Tongue (tissue), 2 donors: Measurements from ENCODE around the gene SOX12. TPM values are rescaled to one million over a fixed set of nuclear protein-coding genes. Genes with fewer than 3 reads are reported as not detected.
"Not testable (repeated sequence)": the region's sequence is repeated elsewhere in the genome, so short reads cannot be mapped to it uniquely, and the experiment has no call there.

Source experiments
- DNase-seq: peaks from one replicate; pipeline ENCODE4 v3.0.0-alpha.2; 2015
- total RNA-seq: library from RNA; depleted of rRNA; stranded (reverse); fragments of >200 nt; gene quantifications from one replicate; pipeline ENCODE4 v1.2.3, GENCODE V29; 2014

SOX12 gene
- total RNA-seq, 1 donor from 2014 or later, result 7.1 TPM

GRCh38 chr20:328975-329695 is 3.8 kb downstream of the SOX12 start:
- no peak for DNase-seq

- DNase-seq, result peak; percentile 50
Measured at GRCh38 chr20:329851-330232, 4.5 kb downstream of the SOX12 start.

GRCh38 chr20:330233-331149 is 5.1 kb downstream of the SOX12 start:
- peak; percentile 84 for DNase-seq

- no peak for DNase-seq
Measured at GRCh38 chr20:334578-334977, 9.2 kb downstream of the SOX12 start.

GRCh38 chr20:336040-336439 is 10.7 kb downstream of the SOX12 start:
- DNase-seq, result not testable (repeated sequence)

- DNase-seq, result no peak
Measured at GRCh38 chr20:341682-342081, 16.3 kb downstream of the SOX12 start.

- no peak for DNase-seq
Measured at GRCh38 chr20:343107-343506, 17.8 kb downstream of the SOX12 start.

- DNase-seq, result no peak
Measured at GRCh38 chr20:346033-346639, 20.8 kb downstream of the SOX12 start.

GRCh38 chr20:346640-347316 is 21.4 kb downstream of the SOX12 start, which contains the start of gene NRSN2:
Gene NRSN2 (plus strand): TSS chr20:347111. CDS start chr20:349644, 2,533 bp downstream.
- peak; percentile 89 for DNase-seq

- DNase-seq, result no peak
Measured at GRCh38 chr20:347317-347639, 21.9 kb downstream of the SOX12 start.

GRCh38 chr20:347640-348484 is 22.5 kb downstream of the SOX12 start:
- DNase-seq, result peak; percentile 98

- DNase-seq, result no peak
Measured at GRCh38 chr20:348972-349841, 23.9 kb downstream of the SOX12 start.

- DNase-seq, result no peak
Measured at GRCh38 chr20:353166-353565, 27.8 kb downstream of the SOX12 start.

GRCh38 chr20:354298-354977 is 29.1 kb downstream of the SOX12 start:
- DNase-seq, result peak; percentile 91

- DNase-seq, result not testable (repeated sequence)
Measured at GRCh38 chr20:356154-356553, 30.8 kb downstream of the SOX12 start.

- no peak for DNase-seq
Measured at GRCh38 chr20:356745-357144, 31.4 kb downstream of the SOX12 start.

- DNase-seq, result no peak
Measured at GRCh38 chr20:358891-359555, 33.7 kb downstream of the SOX12 start.

GRCh38 chr20:361561-361960 is 36.2 kb downstream of the SOX12 start:
- DNase-seq, result no peak
